BE2C (cell line): ENCODE data around the gene KCNT2.

Experiments
- DNase-seq: peaks from one replicate; pipeline ENCODE4 v3.0.0-alpha.2; 2020
- H3K27me3 ChIP-seq: fragments of 250-450 bp; sonication (Bioruptor Pico); 2 replicates; pipeline ENCODE4 v1.5.1; 2020; ENCODE audit warnings: mild to moderate bottlenecking
- H3K36me3 ChIP-seq: fragments of 250-450 bp; sonication (Bioruptor Pico); 2 replicates; pipeline ENCODE4 v1.5.1; 2020; ENCODE audit warnings: mild to moderate bottlenecking
- H3K4me1 ChIP-seq: fragments of 250-450 bp; sonication (Bioruptor Pico); 2 replicates; pipeline ENCODE4 v1.5.1; 2020
- H3K4me3 ChIP-seq: 2 replicates; pipeline ENCODE4 v1.5.1; 2011; ENCODE audit warnings: low read depth, low read length
- H3K9me3 ChIP-seq: fragments of 250-450 bp; sonication (Bioruptor Pico); 2 replicates; pipeline ENCODE4 v1.5.1; 2020
- CTCF ChIP-seq: IDR thresholded peaks from 2 replicates; pipeline ENCODE4 v1.5.1; 2012; ENCODE audit warnings: mild to moderate bottlenecking, low read depth, low read length

KCNT2 gene

GRCh38 chr1:196464480-196464941 lies 143.7 kb downstream of the KCNT2 start:
- DNase-seq = peak; percentile 33
- H3K27me3 ChIP-seq = no peaks in the 10 kb centered on the region
- TF ChIP-seq CTCF = no peak

GRCh38 chr1:196462086-196462485 lies 146.2 kb downstream of the KCNT2 start:
- Histone ChIP-seq H3K9me3 (no peaks in the 10 kb centered on the region), H3K36me3 (no peaks in the 10 kb centered on the region; the same call in 1 of the 2 replicates), H3K27me3 (no peaks in the 10 kb centered on the region), H3K4me1 (peaks cover 17% of the 10 kb centered on the region), H3K4me3 (no peak overlapping the region)
- TF ChIP-seq CTCF = no peak
- no peak for DNase-seq

More at GRCh38 chr1:196464480-196464941, 143.7 kb downstream of the KCNT2 start:
- Histone ChIP-seq H3K4me3 (no peak overlapping the region), H3K36me3 (no peaks in the 10 kb centered on the region; the same call in 1 of the 2 replicates), H3K4me1 (peaks cover 14% of the 10 kb centered on the region), H3K9me3 (no peaks in the 10 kb centered on the region)

GRCh38 chr1:196461521-196461920 lies 146.7 kb downstream of the KCNT2 start:
- H3K27me3 ChIP-seq = no peaks in the 10 kb centered on the region
- H3K4me1 ChIP-seq = peaks cover 17% of the 10 kb centered on the region
- DNase-seq = no peak
- H3K36me3 ChIP-seq = no peaks in the 10 kb centered on the region; the same call in 1 of the 2 replicates
- H3K4me3 ChIP-seq = no peak overlapping the region
- no peak for TF ChIP-seq CTCF
- H3K9me3 ChIP-seq = no peaks in the 10 kb centered on the region

- no peak for TF ChIP-seq CTCF
- Histone ChIP-seq H3K4me3 (no peak overlapping the region), H3K4me1 (peaks cover 6% of the 10 kb centered on the region), H3K9me3 (no peaks in the 10 kb centered on the region), H3K27me3 (no peaks in the 10 kb centered on the region), H3K36me3 (no peaks in the 10 kb centered on the region; the same call in 1 of the 2 replicates)
- DNase-seq = no peak
Measured at GRCh38 chr1:196459383-196459782, 148.9 kb downstream of the KCNT2 start.

- Histone ChIP-seq H3K27me3 (no peaks in the 10 kb centered on the region), H3K4me3 (no peak overlapping the region), H3K36me3 (no peaks in the 10 kb centered on the region), H3K4me1 (peaks cover 3% of the 10 kb centered on the region; the same call in 1 of the 2 replicates), H3K9me3 (no peaks in the 10 kb centered on the region)
- DNase-seq = no peak
- no peak for TF ChIP-seq CTCF
Measured at GRCh38 chr1:196454792-196455191, 153.4 kb downstream of the KCNT2 start.

- H3K4me3 ChIP-seq = no peak overlapping the region
- no peaks in the 10 kb centered on the region for H3K27me3 ChIP-seq
- H3K36me3 ChIP-seq = no peaks in the 10 kb centered on the region; the same call in 1 of the 2 replicates
- DNase-seq = no peak
- H3K4me1 ChIP-seq = peaks cover 8% of the 10 kb centered on the region
- H3K9me3 ChIP-seq = no peaks in the 10 kb centered on the region
- TF ChIP-seq CTCF = no peak
Measured at GRCh38 chr1:196451103-196451502, 157.1 kb downstream of the KCNT2 start.
